H54 (cell line): ENCODE measurements around the gene GAS2.

Experiments
- DNase-seq: peaks from one replicate; pipeline ENCODE4 v3.0.0; 2011; ENCODE audit warnings: low spot score, mixed read lengths; ENCODE audit not compliant: insufficient read length
- FAIRE-seq: peaks from 3 replicates; lab custom pipeline; 2011; peaks lifted over from hg19 to GRCh38; lab: Jason Lieb, UNC
- POLR2A ChIP-seq: IDR thresholded peaks from 2 replicates; pipeline ENCODE4 v1.6.1; 2011; ENCODE audit warnings: low read depth, mild to moderate bottlenecking, low read length

GAS2 gene

GRCh38 chr11:22807391-22807790 is 141.0 kb downstream of the GAS2 start:
- no peak for TF ChIP-seq POLR2A
- DNase-seq (no peak), FAIRE-seq (no peak)

- FAIRE-seq = peak; percentile 11
- no peak for TF ChIP-seq POLR2A
- DNase-seq = no peak
Observed at GRCh38 chr11:22807855-22808570, 141.6 kb downstream of the GAS2 start.

GRCh38 chr11:22808571-22809197 is 142.3 kb downstream of the GAS2 start:
- DNase-seq (no peak), FAIRE-seq (no peak)
- TF ChIP-seq POLR2A = no peak

GRCh38 chr11:22809893-22810292 is 143.5 kb downstream of the GAS2 start:
- DNase-seq = no peak
- no peak for TF ChIP-seq POLR2A
- FAIRE-seq = no peak

- FAIRE-seq (no peak), DNase-seq (no peak)
- TF ChIP-seq POLR2A = no peak
Observed at GRCh38 chr11:22822203-22822602, 155.8 kb downstream of the GAS2 start.

GRCh38 chr11:22828373-22828772 is 162.0 kb downstream of the GAS2 start:
- no peak for DNase-seq
- TF ChIP-seq POLR2A = no peak
- peak; percentile 58 for FAIRE-seq

- peak; percentile 80 for FAIRE-seq
- peak; percentile 74 for TF ChIP-seq POLR2A
- peak; percentile 76 for DNase-seq
Observed at GRCh38 chr11:22829231-22830081, 163.0 kb downstream of the GAS2 start, which contains the start of gene SVIP. SVIP (minus strand) TSS chr11:22829801; CDS start chr11:22829748, 53 bp downstream.

- FAIRE-seq (peak; percentile 73), DNase-seq (no peak)
- no peak for TF ChIP-seq POLR2A
Observed at GRCh38 chr11:22830082-22830414, 163.6 kb downstream of the GAS2 start.

- FAIRE-seq = peak; percentile 82
- DNase-seq = no peak
- no peak for TF ChIP-seq POLR2A
Observed at GRCh38 chr11:22832315-22833015, 166.1 kb downstream of the GAS2 start.

- FAIRE-seq = no peak
- no peak for DNase-seq
- TF ChIP-seq POLR2A = no peak
Observed at GRCh38 chr11:22846726-22847125, 180.3 kb downstream of the GAS2 start.

- no peak for FAIRE-seq
- no peak for DNase-seq
- no peak for TF ChIP-seq POLR2A
Observed at GRCh38 chr11:22851477-22851876, 185.1 kb downstream of the GAS2 start.

GRCh38 chr11:22859756-22860155 is 193.3 kb downstream of the GAS2 start:
- no peak for TF ChIP-seq POLR2A
- DNase-seq = no peak
- FAIRE-seq = no peak

GRCh38 chr11:22860241-22860640 is 193.8 kb downstream of the GAS2 start, which contains the start of gene CCDC179:
CCDC179 (minus strand) TSS chr11:22860474; CDS start chr11:22860421, 53 bp downstream.
- no peak for DNase-seq
- FAIRE-seq = no peak
- no peak for TF ChIP-seq POLR2A
